B cell (primary cell): ENCODE measurements around the gene POLR1G. TPM values are rescaled to one million over a fixed set of nuclear protein-coding genes. Genes with fewer than 3 reads are reported as not detected.
A peak's percentile ranks its signal among the peaks of the same experiment; 100 is the strongest.

ENCODE experiments used
- ATAC-seq: fragments of 200-7000 bp; cut with Tn5 transposase; one replicate; pipeline ENCODE4 v1.10.0; 2021; ENCODE audit warnings: low read depth, mild to moderate bottlenecking, moderate number of reproducible peaks, moderate library complexity
- CTCF ChIA-PET: fragments of 350-600 bp; sonication (Branson Sonifier 250); formaldehyde crosslinking; loops from one replicate; lab custom pipeline; 2021; ENCODE audit warnings: antibody characterized with exemption, inconsistent platforms; lab: Charles Lee
- POLR2A ChIA-PET: fragments of 350-600 bp; sonication (Branson Sonifier 250); formaldehyde crosslinking; loops from one replicate; lab custom pipeline; 2021; ENCODE audit warnings: antibody characterized with exemption; lab: Charles Lee
- DNase-seq: peaks from one replicate; pipeline ENCODE4 v3.0.0; 2013
- H2AFZ ChIP-seq: 2 replicates; pipeline ENCODE4 v1.6.1; 2012; ENCODE audit warnings: mild to moderate bottlenecking, low read depth, low read length; ENCODE audit not compliant: insufficient read depth, poor library complexity, severe bottlenecking
- H3K27ac ChIP-seq, 2 donors: 1 replicate in 1 of 2; 2 replicates in 1 of 2; pipeline ENCODE4 v1.5.1; 2012 to 2013; ENCODE audit warnings: low read length in 2 of 2, mild to moderate bottlenecking in 2 of 2, moderate library complexity in 1 of 2
- H3K27me3 ChIP-seq, 4 experiments: fragments of 200-600 bp in 1 of 4; sonication (generic) in 1 of 4; replicated peaks in 1 of 4; 1 replicate in 2 of 4; 2 replicates in 2 of 4; pipeline versions ENCODE4 v1.6.1 to v1.7.0; 2013 to 2016; ENCODE audit warnings: low read length in 3 of 4, mild to moderate bottlenecking in 2 of 4, mixed read lengths in 1 of 4, moderate library complexity in 1 of 4; ENCODE audit not compliant: insufficient read depth in 4 of 4, control insufficient read depth in 3 of 4; ENCODE audit errors: control extremely low read depth in 1 of 4
- H3K36me3 ChIP-seq, 2 experiments: replicated peaks in 1 of 2; 1 replicate in 1 of 2; 2 replicates in 1 of 2; pipeline versions ENCODE4 v1.6.1 to v1.7.1; 2013; ENCODE audit warnings: low read length in 1 of 2; ENCODE audit not compliant: insufficient read depth in 2 of 2, control insufficient read depth in 1 of 2; ENCODE audit errors: control extremely low read depth in 1 of 2, extremely low read depth in 1 of 2
- H3K4me1 ChIP-seq, 2 donors: fragments of 200-600 bp in 1 of 2; sonication (generic) in 1 of 2; 1 replicate in 1 of 2; 2 replicates in 1 of 2; pipeline versions ENCODE4 v1.5.1 to v1.6.1; 2013 to 2017; ENCODE audit warnings: low read length in 2 of 2; ENCODE audit not compliant: control insufficient read depth in 2 of 2, insufficient read depth in 2 of 2
- H3K4me2 ChIP-seq: replicated peaks from 2 replicates; pipeline ENCODE3; 2012; ENCODE audit warnings: mild to moderate bottlenecking, low read depth, low read length; ENCODE audit not compliant: poor library complexity, severe bottlenecking
- H3K4me3 ChIP-seq, 5 experiments: fragments of 200-600 bp in 1 of 5; sonication (generic) in 1 of 5; 1 replicate in 3 of 5; 2 replicates in 2 of 5; pipeline versions ENCODE4 v1.5.1 to v1.7.0; 2011 to 2016; ENCODE audit warnings: low read length in 4 of 5, mild to moderate bottlenecking in 4 of 5, low read depth in 2 of 5, control low read depth in 1 of 5, moderate library complexity in 1 of 5; ENCODE audit not compliant: insufficient read depth in 1 of 5; ENCODE audit errors: control extremely low read depth in 1 of 5, extremely low read depth in 1 of 5
- H3K79me2 ChIP-seq: fragments of 200-600 bp; sonication (generic); one replicate; pipeline ENCODE4 v1.6.0; 2016; ENCODE audit warnings: low read length; ENCODE audit not compliant: control insufficient read depth, insufficient read depth
- H3K9ac ChIP-seq: fragments of 200-600 bp; sonication (generic); 2 replicates; pipeline ENCODE4 v1.6.1; 2017; ENCODE audit warnings: mild to moderate bottlenecking, low read length, moderate library complexity
- H3K9me3 ChIP-seq, 3 donors: one replicate each; pipeline versions ENCODE4 v1.6.1 to v1.7.1; 2013; ENCODE audit warnings: low read length in 2 of 3; ENCODE audit not compliant: control insufficient read depth in 2 of 3, insufficient read depth in 1 of 3; ENCODE audit errors: control extremely low read depth in 1 of 3
- H4K20me1 ChIP-seq: 2 replicates; pipeline ENCODE4 v1.6.0; 2012; ENCODE audit warnings: mild to moderate bottlenecking, low read length; ENCODE audit not compliant: insufficient read depth, control insufficient read depth, poor library complexity, severe bottlenecking
- H3K27ac Mint-ChIP-seq: one replicate; pipeline ENCODE4 v1.8.0; 2021; ENCODE audit warnings: mixed read lengths
- H3K27me3 Mint-ChIP-seq: one replicate; pipeline ENCODE4 v1.8.0; 2021; ENCODE audit warnings: mixed read lengths
- H3K4me1 Mint-ChIP-seq: one replicate; pipeline ENCODE4 v1.8.0; 2021; ENCODE audit warnings: mixed read lengths
- H3K4me3 Mint-ChIP-seq: one replicate; pipeline ENCODE4 v1.8.0; 2021; ENCODE audit warnings: mixed read lengths
- H3K9me3 Mint-ChIP-seq: one replicate; pipeline ENCODE4 v1.8.0; 2022; ENCODE audit warnings: mixed read lengths; ENCODE audit not compliant: insufficient read depth
- EZH2 ChIP-seq: IDR thresholded peaks from 2 replicates; pipeline ENCODE4 v1.6.1; 2012; ENCODE audit warnings: borderline replicate concordance, low read depth, mild to moderate bottlenecking, moderate library complexity, low read length; ENCODE audit not compliant: insufficient read depth, poor library complexity, severe bottlenecking
- WGBS: methylation state at CpG from one replicate; pipeline ENCODE4 v1.1.5; 2013; ENCODE audit warnings: missing lambda C conversion rate; ENCODE audit not compliant: insufficient coverage; 5-methylcytosine and 5-hydroxymethylcytosine counted together
- intact Hi-C: fragments of 100-400 bp; cut with micrococcal nuclease; formaldehyde crosslinking; loops from one replicate; pipeline ENCODE4 v1.10.0; 2022
- polyA plus RNA-seq: library from polyadenylated mRNA; depleted of rRNA; stranded (reverse); fragments of >200 nt; gene quantifications from 2 replicates; pipeline ENCODE4 v1.2.3, GENCODE V29; 2012
- total RNA-seq, 2 donors: library from RNA; stranded (reverse); fragments of 120-200 nt in 1 of 2; gene quantifications; 1 replicate in 1 of 2; 2 replicates in 1 of 2; pipeline versions ENCODE4 v1.2.3 to v1.2.4, GENCODE V29; 2013 to 2022
- TF ChIP-seq, protein P1 (sequence below): fragments of 200-600 bp; IDR thresholded peaks from one replicate; pipeline ENCODE4 v1.8.0; 2022; ENCODE audit warnings: antibody characterized with exemption, mild to moderate bottlenecking

Gene POLR1G
- total and polyA plus RNA-seq, 2 donors (not counting 1 experiment from before 2014, with no cell fraction given): 2.1 to 4.3 TPM

- TF ChIP-seq EZH2: no peak
- TF ChIP-seq, protein P1, sequence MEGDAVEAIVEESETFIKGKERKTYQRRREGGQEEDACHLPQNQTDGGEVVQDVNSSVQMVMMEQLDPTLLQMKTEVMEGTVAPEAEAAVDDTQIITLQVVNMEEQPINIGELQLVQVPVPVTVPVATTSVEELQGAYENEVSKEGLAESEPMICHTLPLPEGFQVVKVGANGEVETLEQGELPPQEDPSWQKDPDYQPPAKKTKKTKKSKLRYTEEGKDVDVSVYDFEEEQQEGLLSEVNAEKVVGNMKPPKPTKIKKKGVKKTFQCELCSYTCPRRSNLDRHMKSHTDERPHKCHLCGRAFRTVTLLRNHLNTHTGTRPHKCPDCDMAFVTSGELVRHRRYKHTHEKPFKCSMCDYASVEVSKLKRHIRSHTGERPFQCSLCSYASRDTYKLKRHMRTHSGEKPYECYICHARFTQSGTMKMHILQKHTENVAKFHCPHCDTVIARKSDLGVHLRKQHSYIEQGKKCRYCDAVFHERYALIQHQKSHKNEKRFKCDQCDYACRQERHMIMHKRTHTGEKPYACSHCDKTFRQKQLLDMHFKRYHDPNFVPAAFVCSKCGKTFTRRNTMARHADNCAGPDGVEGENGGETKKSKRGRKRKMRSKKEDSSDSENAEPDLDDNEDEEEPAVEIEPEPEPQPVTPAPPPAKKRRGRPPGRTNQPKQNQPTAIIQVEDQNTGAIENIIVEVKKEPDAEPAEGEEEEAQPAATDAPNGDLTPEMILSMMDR: no peak
- no peaks in the 10 kb centered on the region for H3K27me3 ChIP-seq
- no peaks in the 10 kb centered on the region for H3K27me3 Mint-ChIP-seq
- no peak overlapping the region for H3K4me2 ChIP-seq
- no peak overlapping the region for H2AFZ ChIP-seq
- ChIA-PET POLR2A (interaction anchor here (0.7 to 3.2 kb wide), 4 partner anchors 20 to 37 kb away, joined by 3 to 45 read pairs (median 20); partner anchors contain the start of gene FOSB), CTCF (interaction anchor here (1.0 to 8.0 kb wide), 7 partner anchors 8 to 201 kb away, joined by 4 to 453 read pairs (median 16); partner anchors contain the start of gene FOSB)
- peak overlapping the region; percentile 91 for H3K27ac Mint-ChIP-seq
- no peak overlapping the region for H3K9ac ChIP-seq
- peaks cover 35 to 44% of the 10 kb centered on the region in 2 donors for H3K4me1 ChIP-seq
- H3K4me1 Mint-ChIP-seq: peaks cover 41% of the 10 kb centered on the region
- H3K79me2 ChIP-seq: no peaks in the 10 kb centered on the region
- peak overlapping the region; percentile 85 for H3K4me3 Mint-ChIP-seq
- no peak overlapping the region for H3K4me3 ChIP-seq
- DNase-seq (no peak), ATAC-seq (no peak)
- intact Hi-C loops: loop anchor here (5.0 kb wide), 1 partner anchor 34 kb away; the partner anchor contains the start of genes POLR1G and PPP1R13L
- no peaks in the 10 kb centered on the region for H4K20me1 ChIP-seq
- no peak overlapping the region for H3K27ac ChIP-seq
- H3K9me3 Mint-ChIP-seq: no peaks in the 10 kb centered on the region
- no peaks in the 10 kb centered on the region for H3K9me3 ChIP-seq
- H3K36me3 ChIP-seq: no peaks in the 10 kb centered on the region
- WGBS: over 99% methylated on average over 8 of the region's 9 CpGs
These were observed 34.6 kb downstream of the POLR1G start for GRCh38 chr19:45440873-45441654.

DNA sequence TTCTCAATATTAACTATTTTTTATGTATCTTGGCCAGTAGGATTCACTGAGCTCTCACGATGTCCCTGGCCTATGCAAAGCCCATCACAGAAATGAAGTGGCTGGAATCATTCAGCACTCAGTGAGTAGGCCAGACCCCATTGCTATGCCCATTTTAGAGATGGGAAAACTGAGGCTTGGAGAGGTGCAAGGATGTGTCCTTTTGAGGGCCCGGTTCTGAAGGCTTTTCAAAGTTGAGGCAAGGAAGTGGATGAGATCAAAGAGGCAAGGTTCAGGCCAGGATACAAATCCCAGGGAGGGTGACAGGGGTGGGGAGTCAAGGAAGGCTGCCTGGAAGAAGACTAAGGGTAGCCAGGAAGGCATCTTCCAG is 35.9 kb downstream of the POLR1G start:
- ChIA-PET CTCF (interaction anchor here (8.0 kb wide), 1 partner anchor 37 kb away, joined by 453 read pairs; no protein-coding TSS in a partner anchor), POLR2A (interaction anchor here (0.7 kb wide), 1 partner anchor 1641 kb away, joined by 3 read pairs; no protein-coding TSS in a partner anchor)
- ATAC-seq (no peak), DNase-seq (no peak)
- H3K4me3 Mint-ChIP-seq: peak overlapping the region; percentile 78
- Histone ChIP-seq H3K9me3 (no peaks in the 10 kb centered on the region), H3K27me3 (no peaks in the 10 kb centered on the region), H3K9ac (no peak overlapping the region), H3K27ac (peak overlapping the region; percentile 63 to 95), H3K4me3 (no peak overlapping the region), H3K4me1 (peaks cover 35 to 44% of the 10 kb centered on the region in 2 donors), H3K79me2 (no peaks in the 10 kb centered on the region), H3K4me2 (peak overlapping the region; percentile 100), H3K36me3 (no peaks in the 10 kb centered on the region), H2AFZ (no peak overlapping the region), H4K20me1 (no peaks in the 10 kb centered on the region)
- H3K4me1 Mint-ChIP-seq: peaks cover 45% of the 10 kb centered on the region
- H3K27ac Mint-ChIP-seq: peak overlapping the region; percentile 94
- H3K9me3 Mint-ChIP-seq: no peaks in the 10 kb centered on the region
- H3K27me3 Mint-ChIP-seq: no peaks in the 10 kb centered on the region
- TF ChIP-seq, protein P1: no peak
- no peak for TF ChIP-seq EZH2
- WGBS: 72% methylated on average over 2 of the region's 2 CpGs
- intact Hi-C loops: loop anchor here (5.0 kb wide), 1 partner anchor 35 kb away; the partner anchor contains the start of genes POLR1G and PPP1R13L
